Central memory CD4-positive, alpha-beta T cell (primary cell): Measurements from ENCODE around the gene DPM3.
A peak's percentile ranks its signal among the peaks of the same experiment; 100 is the strongest.
"Not testable (repeated sequence)": the region's sequence is repeated elsewhere in the genome, so short reads cannot be mapped to it uniquely, and the experiment has no call there.

Experiments used
- DNase-seq: peaks from one replicate; pipeline ENCODE4 v3.0.0; 2022

Gene DPM3

GRCh38 chr1:155175281-155175926, 35.1 kb upstream of the DPM3 start:
- no peak for DNase-seq

DNA sequence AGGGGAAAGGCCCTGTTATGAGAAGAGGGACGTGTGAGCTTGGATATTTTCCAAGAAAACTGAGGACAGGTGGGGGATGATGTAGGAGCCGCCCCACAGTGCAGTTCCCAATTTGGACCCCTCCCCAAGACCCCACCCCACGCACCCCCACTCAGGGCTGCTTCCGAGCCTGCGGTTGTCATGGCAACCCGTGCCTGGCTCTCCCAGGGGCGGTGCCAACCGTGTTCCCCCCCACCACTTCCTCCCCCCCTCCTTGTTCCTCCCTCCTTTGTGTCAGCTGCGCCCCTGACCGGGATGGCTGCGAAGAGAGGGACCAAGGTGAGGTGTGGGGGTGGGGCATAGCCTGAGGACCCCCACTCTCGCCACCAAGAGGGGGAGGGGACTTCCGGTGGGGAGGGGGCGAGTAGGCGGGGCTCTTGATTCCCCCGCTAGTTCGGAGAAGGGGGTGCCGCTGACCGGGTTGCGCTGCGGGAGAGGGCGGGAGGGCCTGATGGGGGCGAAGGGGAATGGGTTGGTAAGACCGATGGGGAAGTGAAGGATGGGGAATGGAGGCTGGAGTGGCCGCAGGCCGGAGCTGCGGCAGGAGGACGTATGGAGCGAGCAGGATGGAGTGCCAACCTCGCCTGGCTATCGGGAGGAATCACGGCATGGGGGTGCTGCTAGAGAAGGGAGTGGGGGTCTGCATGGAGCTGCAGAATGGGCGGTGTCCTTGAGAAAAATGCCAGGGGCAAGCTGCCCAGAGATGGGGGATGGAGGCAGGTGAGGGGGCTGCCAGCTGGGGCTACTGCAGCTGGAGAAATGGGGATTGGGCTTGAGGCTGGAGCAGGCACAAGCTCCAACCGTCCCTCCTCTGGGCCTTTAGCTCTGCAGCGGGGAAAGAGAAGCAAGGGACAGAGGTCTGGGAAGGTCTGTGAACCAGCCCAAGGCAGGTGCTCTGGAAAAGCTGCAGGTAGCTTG, 34.3 kb upstream of the DPM3 start:
- DNase-seq: peak; percentile 50

DNA sequence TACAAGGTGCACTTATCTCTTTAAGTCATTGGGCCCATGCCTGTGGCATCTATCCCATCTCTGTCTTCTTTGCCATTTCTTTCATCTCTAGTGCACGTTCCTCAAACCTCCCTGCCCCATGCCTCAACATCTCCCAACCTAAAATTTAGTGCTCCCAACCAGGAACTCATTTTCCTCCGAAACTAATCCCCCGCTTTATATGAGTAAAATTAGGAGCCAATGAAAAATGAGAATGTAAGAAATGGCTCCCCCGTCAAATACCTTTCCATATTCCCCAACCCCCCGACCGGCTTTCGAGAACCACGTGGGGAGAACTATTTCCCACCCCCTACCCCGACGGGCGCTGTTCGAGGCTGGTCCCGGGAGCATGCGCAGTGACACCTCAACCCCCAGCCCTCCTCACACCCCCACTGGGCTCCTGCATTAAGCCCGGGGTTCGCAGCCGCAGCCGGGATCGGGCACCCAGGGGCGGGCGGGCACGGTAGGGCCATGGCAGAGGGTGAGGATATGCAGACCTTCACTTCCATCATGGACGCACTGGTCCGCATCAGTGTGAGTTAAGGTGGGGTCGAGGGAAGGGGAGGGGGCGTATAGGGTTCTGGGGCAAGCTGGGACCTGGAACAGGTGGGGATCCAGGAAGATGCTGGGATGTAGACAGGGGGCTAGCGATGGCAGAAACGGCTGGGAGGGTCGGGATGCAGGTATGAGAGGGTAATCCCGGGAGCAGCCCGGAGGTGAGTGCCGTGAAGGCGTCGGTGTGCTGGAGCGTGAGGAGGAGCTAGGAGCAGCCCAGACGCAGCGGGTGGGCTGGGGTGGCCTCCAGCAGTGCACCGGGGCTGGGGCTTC, 33.4 kb upstream of the DPM3 start, which contains the start of gene TRIM46:
TSS of gene TRIM46 (plus strand) at position 372 of the 846 bp plus-strand sequence. CDS start at position 490, 118 bp downstream.
- DNase-seq: peak; percentile 46

GRCh38 chr1:155172732-155173477, 32.6 kb upstream of the DPM3 start, which contains the start of gene KRTCAP2:
TSS of gene KRTCAP2 (minus strand) at chr1:155173304. CDS start at chr1:155173224, 80 bp downstream.
- peak; percentile 92 for DNase-seq

DNA sequence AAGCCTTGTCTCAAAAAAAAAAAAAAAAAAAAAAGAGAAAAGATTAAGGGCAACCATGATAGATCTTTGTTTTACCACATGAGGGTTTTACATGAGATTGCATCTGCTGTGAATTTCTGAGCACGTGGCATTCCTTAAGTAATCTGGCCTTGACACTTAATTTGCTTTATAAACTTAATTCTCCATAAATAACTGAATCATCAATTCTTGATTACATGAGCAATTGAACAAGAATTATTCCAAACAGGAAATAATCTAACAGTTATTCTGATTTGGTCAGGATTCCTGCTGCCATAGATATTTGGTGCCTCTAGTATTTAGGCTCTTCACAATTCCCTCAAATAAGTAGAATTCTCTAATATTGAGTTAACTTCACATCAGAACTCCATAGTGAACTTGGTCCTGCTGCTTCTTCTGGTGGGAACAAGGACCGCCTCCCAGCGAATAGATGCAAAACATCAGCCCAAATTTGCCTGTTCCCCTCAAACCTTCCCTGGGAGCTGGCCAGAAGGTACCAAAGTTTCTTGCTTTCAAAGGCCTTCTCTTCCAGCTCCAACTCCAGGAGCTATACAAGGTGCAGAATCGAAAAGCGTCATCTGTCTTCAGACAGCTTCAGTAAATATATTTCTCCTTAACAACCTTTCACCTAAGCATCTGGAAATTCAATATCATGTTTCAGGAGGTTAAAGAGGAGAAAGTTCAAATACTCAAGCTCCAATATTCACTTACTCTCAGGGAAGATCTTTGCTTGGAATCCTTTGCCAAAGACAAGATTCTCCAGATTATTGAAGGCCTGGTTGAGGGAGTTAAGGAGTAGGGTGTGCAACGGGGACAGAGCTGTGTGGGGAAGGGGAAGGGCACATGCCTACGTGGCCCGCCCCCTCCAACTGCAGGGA, 31.8 kb upstream of the DPM3 start:
- no peak for DNase-seq

DNA sequence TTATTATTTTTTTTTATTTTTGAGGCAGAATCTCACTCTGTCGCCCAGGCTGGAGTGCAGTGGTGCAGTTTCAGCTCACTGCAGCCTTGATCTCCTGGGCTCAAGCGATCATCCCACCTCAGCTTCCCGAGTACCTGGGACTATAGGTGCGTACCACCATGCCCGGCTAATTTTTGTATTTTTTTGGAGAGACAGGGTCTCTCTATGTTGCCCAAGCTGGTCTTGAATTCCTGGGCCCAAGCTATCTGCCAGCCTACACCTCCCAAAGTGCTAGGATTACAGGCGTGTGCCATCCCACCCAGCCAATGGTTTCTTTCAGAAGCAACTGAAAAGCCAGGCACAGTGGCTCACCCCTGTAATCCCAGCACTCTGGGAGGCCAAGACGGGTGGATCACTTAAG, 30.5 kb upstream of the DPM3 start:
- DNase-seq: no peak

DNA sequence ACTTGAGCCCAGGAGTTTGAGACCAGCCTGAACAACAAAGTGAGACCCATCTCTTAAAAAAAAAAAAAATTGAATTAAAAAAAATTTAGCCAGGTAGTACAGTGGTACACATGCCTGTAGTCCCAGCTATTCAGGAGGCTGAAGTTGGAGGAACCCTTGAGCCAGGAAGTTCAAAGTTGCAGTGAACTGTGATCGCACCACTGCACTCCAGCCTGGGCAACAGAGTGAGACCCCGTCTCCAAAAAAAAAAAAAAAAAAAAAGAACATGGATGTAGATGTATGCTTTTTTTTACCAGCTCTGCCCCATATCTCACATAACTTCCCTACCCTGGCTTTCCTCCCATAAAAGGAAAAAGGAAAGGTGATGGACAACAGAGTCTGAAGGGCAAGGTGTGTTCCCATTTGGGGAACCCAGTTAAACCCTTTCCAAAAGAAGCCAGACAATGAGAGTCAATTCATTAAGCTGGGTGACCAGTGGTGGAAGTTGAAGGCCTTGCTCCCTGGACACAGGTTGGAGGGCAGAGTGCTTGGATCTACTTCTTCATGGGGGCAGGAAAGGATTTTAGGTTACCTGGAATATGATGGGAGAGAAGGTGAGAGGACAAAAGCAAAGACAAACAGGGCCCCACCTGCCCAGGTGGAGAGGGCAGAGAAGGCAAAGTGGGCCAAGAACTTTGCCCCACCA, 29.9 kb upstream of the DPM3 start:
- DNase-seq: no peak

- no peak for DNase-seq
These were observed 29.2 kb upstream of the DPM3 start for GRCh38 chr1:155169541-155169940.

DNA sequence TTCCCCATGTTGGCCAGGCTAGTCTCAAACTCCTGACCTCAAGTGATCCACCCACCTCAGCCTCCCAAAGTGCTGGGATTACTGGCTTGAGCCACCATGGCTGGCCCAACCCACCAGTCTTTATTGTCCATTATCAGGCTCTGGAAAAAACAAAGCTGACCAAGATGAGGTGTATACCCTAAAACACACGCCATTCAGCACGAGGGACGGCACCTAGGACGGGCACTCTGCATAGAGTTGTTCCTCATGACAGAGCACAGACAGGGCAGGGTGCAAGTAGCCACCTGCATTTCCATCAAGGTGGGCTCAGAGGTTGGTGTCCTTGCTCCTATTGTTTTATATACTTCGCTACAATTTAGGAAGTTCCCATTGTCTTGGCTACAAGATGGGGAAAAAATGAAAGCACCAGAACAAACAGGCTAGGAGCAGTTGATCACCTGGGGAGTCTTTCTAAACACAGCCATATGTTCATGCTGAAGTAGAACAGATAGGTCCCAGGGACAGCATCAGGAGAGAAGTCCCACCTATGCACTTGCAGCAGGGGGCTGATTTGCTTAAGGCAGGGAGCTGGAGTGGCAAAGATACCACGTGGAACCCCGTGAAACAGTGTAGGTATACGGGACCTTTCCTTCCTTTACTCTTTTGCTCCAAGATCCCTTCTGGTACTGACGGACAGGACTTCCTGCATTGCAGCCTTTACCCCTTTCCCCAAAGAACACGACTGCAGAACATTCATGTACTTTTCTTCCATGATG, 28.3 kb upstream of the DPM3 start:
- no peak for DNase-seq

DNA sequence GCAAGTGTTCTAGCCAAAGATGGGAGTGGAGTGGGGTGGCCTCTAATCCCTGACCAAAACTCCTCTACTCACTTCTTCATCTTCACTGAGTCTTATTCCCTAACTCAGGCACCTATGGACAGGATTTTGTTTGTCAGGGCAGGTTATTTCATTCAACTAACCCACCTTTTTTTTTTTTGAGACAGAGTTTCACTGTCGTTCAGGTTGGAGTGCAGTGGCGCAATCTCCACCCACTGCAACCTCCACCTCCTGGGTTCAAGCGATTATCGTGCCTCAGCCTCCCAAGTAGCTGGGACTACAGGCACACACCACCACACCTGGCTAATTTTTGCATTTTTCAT, 27.7 kb upstream of the DPM3 start:
- not testable (repeated sequence) for DNase-seq

DNA sequence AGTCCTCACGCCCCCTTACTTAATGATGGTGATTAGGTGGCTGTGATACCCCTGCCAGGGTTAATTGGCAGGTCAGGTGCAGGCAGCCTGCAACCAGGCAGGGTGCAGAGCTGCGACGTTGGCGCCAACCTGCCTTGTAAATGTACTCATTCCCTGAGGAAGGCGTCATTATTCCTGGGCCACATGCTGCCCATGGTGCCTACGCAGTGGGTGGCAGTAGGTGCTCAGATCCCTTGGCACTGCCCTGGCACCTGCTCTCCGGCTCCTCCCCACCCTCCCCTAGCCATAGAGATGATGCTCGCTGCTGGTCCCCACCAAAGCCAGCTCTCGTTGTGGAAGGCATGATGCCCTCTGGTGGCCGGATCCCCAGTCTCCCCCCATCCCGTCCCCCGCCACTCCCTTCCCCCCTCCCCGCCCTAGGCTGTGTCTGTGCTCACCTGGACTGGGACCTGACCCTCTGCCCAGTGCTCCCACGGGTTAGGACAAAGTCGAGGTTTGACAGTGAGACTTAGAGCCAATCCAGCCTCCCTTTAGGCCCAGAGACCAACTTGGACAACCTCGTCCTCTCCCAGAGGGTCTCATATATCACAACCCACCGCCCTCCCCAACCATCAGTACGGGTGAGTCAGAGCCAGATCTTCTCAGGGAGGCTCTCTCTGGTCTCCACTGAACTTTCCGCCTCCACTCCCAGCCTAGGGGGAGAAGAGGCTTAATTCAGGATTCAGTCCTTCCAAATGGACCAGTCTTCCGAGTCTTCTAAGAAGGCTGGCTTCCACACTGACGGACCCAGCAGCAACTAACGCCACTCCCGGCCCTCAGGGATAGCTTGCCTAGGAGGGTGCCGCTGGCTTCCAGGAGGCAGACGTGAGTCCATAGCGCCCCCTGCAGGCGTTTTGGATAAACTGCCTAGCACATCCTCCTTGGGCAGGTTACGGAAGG, 27.1 kb upstream of the DPM3 start:
- peak; percentile 76 for DNase-seq

DNA sequence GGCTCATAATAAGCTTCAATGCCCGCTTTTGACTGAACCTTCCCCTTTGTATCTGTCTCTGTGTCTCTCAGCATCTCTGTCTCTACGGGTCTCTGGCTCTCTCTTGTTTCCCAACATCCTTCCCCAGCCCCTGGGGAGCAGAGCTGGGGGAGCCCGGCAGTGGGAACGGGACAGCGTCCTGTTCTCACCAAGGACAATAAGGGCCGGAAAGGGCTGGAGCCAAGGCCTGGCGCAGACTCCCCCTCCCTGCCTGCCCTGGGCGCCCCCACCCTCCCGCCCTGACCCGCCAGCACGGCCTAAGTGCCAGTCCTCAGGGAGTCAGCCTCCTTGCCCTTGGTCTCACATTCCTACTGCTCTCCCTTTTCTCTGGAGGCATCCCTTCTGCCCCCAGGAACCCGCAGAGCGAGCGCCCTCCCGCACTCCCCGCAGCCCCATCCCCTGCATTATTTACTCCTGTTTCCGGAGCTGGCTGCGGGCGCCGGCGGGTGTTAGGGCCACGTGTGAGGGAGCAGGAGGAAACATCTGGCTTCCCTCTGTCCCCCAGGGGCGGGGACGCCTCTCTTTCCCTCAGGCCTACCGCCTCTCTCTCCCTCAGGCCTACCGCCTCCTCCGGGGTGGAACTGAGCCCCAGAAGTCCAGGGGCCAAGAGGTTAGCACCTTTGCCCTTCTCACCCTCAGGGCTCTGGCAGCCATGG, 26.3 kb upstream of the DPM3 start:
- DNase-seq: no peak

DNA sequence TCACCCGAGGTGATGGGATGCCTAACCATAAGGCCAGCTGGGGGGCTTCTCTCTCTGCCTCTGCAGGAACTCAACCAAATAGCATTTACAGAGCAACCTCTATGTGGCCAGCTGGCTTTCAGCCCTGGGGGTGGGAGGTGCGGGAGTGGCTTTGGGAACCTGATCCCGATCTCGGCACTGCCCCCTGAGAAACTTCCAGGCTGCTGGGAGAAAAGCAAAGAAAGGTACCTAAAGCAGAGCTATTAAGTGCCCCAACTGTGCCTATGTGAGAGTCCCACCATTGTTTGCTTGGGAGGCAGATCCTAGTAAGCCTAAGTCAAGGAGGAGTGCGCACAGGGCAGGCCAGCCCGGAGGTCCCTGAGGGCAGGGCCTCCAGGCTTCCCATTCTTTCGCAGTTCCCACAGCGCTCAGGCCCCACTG, 25.7 kb upstream of the DPM3 start:
- no peak for DNase-seq

DNA sequence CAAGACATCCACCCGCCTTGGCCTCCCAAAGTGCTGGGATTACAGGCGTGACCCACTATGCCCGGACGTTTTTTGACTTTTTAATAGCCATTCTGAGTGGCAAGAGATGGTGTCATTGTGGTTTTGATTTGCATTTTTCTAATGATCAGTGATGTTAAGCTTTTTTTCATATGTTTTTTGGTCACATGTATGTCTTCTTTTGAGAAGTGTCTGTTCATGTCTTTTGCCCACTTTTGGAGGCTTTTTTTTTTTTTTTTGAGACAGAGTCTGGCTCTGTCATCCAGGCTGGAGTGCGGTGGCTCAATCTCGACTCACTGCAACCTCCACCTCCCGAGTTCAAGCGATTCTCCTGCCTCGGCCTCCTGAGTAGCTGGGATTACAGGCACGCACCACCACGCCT, 24.3 kb upstream of the DPM3 start:
- DNase-seq: not testable (repeated sequence)

DNA sequence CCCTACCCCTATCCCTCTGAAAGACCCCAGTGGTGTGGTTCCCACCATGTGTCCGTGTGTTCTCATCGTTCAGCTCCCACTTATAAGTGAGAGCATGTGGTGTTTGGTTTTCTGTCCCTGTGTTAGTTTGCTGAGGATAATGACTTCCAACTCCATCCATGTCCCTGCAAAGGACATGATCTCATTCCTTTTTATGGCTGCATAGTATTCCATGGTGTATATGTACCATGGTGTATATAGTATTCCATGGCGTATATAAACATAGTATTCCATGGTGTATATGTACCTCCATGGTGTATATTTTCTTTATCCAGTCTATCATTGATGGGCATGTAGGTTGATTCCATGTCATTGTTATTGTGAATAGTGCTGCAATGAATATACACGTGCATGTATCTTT, 23.5 kb upstream of the DPM3 start:
- not testable (repeated sequence) for DNase-seq

- DNase-seq: not testable (repeated sequence)
These were observed 22.3 kb upstream of the DPM3 start for GRCh38 chr1:155162631-155163030.

DNA sequence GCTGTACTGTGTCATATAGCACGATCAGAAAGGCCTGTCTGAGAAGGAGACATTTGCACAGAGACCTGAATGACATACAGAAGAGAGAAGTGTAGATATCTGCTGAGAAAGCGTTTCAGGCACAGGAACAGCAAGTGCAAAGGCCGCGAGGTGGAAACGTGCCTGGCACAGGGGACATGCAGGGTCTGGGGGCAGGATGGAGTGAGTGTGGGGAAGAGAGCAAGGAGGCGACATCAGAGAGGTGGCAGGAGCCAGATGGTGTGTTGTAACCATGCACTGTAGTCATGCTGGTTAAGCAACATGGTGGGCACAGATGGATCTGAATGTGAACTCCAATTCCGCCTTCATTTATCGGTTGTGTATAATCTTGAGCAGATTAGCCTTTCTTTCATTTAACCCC, 19.8 kb upstream of the DPM3 start:
- DNase-seq: no peak

GRCh38 chr1:155158991-155159390, 18.7 kb upstream of the DPM3 start:
- DNase-seq: no peak
